Upper lobe of left lung (tissue), 4 donors: Measurements from ENCODE around the gene PNPLA7.

Source experiments
- CTCF ChIP-seq, 6 experiments: fragments of 450-650 bp in 4 of 6; fragments of 200-600 bp in 2 of 6; sonication (generic) in 2 of 6; IDR thresholded peaks; one replicate each; pipeline ENCODE4 v1.5.1; 2016 to 2019; ENCODE audit warnings: antibody characterized with exemption in 6 of 6
- EP300 ChIP-seq, 4 donors: sonication (generic); formaldehyde crosslinking; IDR thresholded peaks; one replicate each; pipeline ENCODE4 v1.5.1; 2017; ENCODE audit warnings: antibody characterized with exemption in 4 of 4, control low read depth in 2 of 4
- POLR2A ChIP-seq, 4 donors: fragments of 450-650 bp; IDR thresholded peaks; one replicate each; pipeline ENCODE4 v1.5.1; 2016 to 2017; ENCODE audit warnings: antibody characterized with exemption in 4 of 4, mild to moderate bottlenecking in 2 of 4
- POLR2AphosphoS5 ChIP-seq, 2 donors: sonication (generic); formaldehyde crosslinking; IDR thresholded peaks; one replicate each; pipeline ENCODE4 v1.5.1; 2017; ENCODE audit warnings: antibody characterized with exemption in 2 of 2

GRCh38 chr9:137437691-137438590, 112.3 kb downstream of the PNPLA7 start:
- TF ChIP-seq CTCF (IDR thresholded peaks at IDR 0.05) = no peak
- no peak for TF ChIP-seq POLR2A (IDR thresholded peaks at IDR 0.05)
- no peak for TF ChIP-seq POLR2AphosphoS5 (IDR thresholded peaks at IDR 0.05)
- no peak for TF ChIP-seq EP300 (IDR thresholded peaks at IDR 0.05)
